K562 (cell line): ENCODE results near the gene ERBB4. TPM values are rescaled to one million over a fixed set of nuclear protein-coding genes. Genes with fewer than 3 reads are reported as not detected.

ENCODE experiments used
- CBX3 ChIP-seq, 2 experiments: IDR thresholded peaks; 1 replicate in 1 of 2; 2 replicates in 1 of 2; pipeline ENCODE4 v1.6.1; 2012; ENCODE audit warnings: inconsistent platforms in 2 of 2, low read length in 2 of 2, borderline replicate concordance in 1 of 2, control low read depth in 1 of 2
- CUX1 ChIP-seq: fragments of 200-800 bp; sonication (Bioruptor generic); IDR thresholded peaks from 2 replicates; pipeline ENCODE4 v1.6.1; 2016; ENCODE audit warnings: missing genetic modification characterization, missing compliant biosample characterization
- EGR1 ChIP-seq: fragments of 450-650 bp; conservative IDR thresholded peaks from 2 replicates; pipeline ENCODE4 v1.6.1; 2017; ENCODE audit warnings: mild to moderate bottlenecking
- JUND ChIP-seq, 2 experiments: IDR thresholded peaks; 2 replicates in 1 of 2; 3 replicates in 1 of 2; pipeline ENCODE4 v1.6.1; 2011; ENCODE audit warnings: borderline replicate concordance in 2 of 2, low read depth in 2 of 2, low read length in 2 of 2, improper control_type of control experiment in 1 of 2, missing biosample characterization in 1 of 2, missing genetic modification characterization in 1 of 2, missing genetic modification reagents in 1 of 2
- NFXL1 ChIP-seq: fragments of 450-650 bp; formaldehyde crosslinking; IDR thresholded peaks from 2 replicates; pipeline ENCODE4 v1.4.0; 2021; ENCODE audit warnings: mild to moderate bottlenecking
- SUPT5H ChIP-seq: fragments of 450-650 bp; IDR thresholded peaks from 2 replicates; pipeline ENCODE4 v1.6.1; 2016
- ZNF347 ChIP-seq: fragments of 450-650 bp; formaldehyde crosslinking; IDR thresholded peaks from 2 replicates; pipeline ENCODE4 v1.4.0; 2020; ENCODE audit warnings: low read depth, mild to moderate bottlenecking, moderate library complexity
- polyA plus RNA-seq, 8 experiments: library from polyadenylated mRNA; depleted of rRNA in 4 of 8; stranded (reverse) in 5 of 8; unstranded in 3 of 8; fragments of >200 nt; fragmentation: Nextera tagmentation in 2 of 8; fragmentation: Illumina TruSeq in 1 of 8; extraction: Ambion mirVana in 2 of 8; extraction: Trizol in 1 of 8; gene quantifications; 2 replicates each; pipeline versions ENCODE4 v1.2.1 to v1.2.3, GENCODE V29; 2011 to 2014; ENCODE audit warnings: inconsistent platforms in 1 of 8, missing spikeins in 1 of 8
- total RNA-seq, 7 experiments: library from RNA; depleted of rRNA in 6 of 7; stranded (reverse); fragments of >200 nt in 6 of 7; fragmentation: Illumina TruSeq in 2 of 7; extraction: Trizol in 2 of 7; gene quantifications; 2 replicates each; pipeline versions ENCODE4 v1.2.1 to v1.2.3, GENCODE V29; 2011 to 2021; ENCODE audit warnings: low replicate concordance in 1 of 7
- TF ChIP-seq, protein P1 (sequence below): fragments of 250-450 bp; sonication (Bioruptor Pico); IDR thresholded peaks from 2 replicates; pipeline ENCODE4 v1.5.0; 2021; ENCODE audit warnings: mild to moderate bottlenecking, moderate library complexity

ERBB4 gene
- total and polyA plus RNA-seq, 9 of the 15 experiments (the other 6 are each of a cell fraction or from before 2014, with no cell fraction given): not detected

- TF ChIP-seq, protein P1, sequence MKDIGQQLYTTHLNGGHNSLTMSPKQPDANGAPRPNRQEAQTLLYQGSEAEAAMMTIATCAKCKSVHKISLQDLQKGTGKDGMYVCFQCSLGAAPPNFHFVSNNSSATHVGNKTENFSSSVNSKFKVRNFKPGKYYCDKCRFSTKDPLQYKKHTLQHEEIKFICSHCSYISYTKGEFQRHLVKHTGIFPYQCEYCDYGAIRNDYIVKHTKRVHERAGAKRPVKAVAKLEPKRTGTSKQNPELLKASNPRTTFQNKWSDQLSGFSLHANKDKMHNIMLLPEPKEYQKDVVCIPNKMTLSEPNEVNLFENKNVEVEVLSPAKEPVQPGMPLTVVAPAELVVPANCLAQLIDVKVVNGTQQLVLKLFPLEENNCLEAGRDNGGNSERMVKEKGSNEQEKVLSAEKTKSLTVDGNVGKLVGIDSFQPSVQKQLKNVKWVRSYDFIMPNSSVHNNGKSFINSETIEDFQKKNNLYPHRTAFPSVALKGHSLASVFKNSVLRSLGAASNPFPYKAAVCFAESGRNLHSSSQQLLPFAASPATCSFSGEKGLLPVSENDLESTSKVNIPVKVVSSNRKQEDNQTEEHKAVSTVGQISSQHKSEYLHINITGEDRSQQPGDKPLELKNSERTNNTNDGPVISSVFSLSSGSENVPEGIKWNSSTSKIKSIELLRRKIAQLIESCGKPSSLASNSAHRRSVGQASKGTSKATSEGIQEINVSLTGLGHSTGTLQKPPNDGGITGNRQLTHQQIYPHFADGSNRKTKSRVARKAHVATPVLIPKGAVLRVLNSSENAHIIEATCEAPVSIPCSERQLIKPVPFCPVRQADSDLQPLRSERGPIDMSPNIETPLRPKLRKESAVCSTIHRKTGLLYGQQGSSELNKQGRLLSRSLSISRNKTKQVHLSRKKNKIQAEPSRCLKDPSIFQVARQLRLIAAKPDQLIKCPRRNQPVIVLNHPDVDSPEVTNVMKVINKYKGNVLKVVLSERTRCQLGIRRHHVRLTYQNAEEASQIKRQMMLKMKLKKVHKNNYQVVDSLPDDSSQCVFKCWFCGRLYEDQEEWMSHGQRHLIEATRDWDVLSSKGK (CRISPR knock-in tag): no peak
- TF ChIP-seq JUND (IDR thresholded peaks at IDR 0.05; ENCODE audit: borderline replicate concordance, low read depth, low read length) (no peak), JUND (tag; IDR thresholded peaks at IDR 0.05; ENCODE audit: borderline replicate concordance, low read depth, low read length) (no peak), CUX1 (CRISPR knock-in tag) (no peak), CBX3 (IDR thresholded peaks at IDR 0.05; ENCODE audit: borderline replicate concordance in 1 of 2, low read length in 2 of 2) (no peak), SUPT5H (no peak), EGR1 (no peak), NFXL1 (CRISPR knock-in tag) (no peak), ZNF347 (CRISPR knock-in tag) (no peak)
Measured at GRCh38 chr2:211762479-211762878, 776.1 kb downstream of the ERBB4 start (continued).
